Activated naive CD8-positive, alpha-beta T cell (primary cell): ENCODE data around the gene MRPL51.

Source experiments
- H3K27ac Mint-ChIP-seq: one replicate; pipeline ENCODE4 v1.8.0; 2021; ENCODE audit warnings: mixed read lengths
- H3K27me3 Mint-ChIP-seq: one replicate; pipeline ENCODE4 v1.8.0; 2021; ENCODE audit warnings: mixed read lengths
- H3K36me3 Mint-ChIP-seq: one replicate; pipeline ENCODE4 v1.8.0; 2021; ENCODE audit warnings: mixed read lengths
- H3K4me1 Mint-ChIP-seq: one replicate; pipeline ENCODE4 v1.8.0; 2021; ENCODE audit warnings: low read depth, mixed read lengths
- H3K4me3 Mint-ChIP-seq: one replicate; pipeline ENCODE4 v1.8.0; 2021; ENCODE audit warnings: mild to moderate bottlenecking, mixed read lengths
- H3K9me3 Mint-ChIP-seq: one replicate; pipeline ENCODE4 v1.8.0; 2021; ENCODE audit warnings: low read depth, mixed read lengths

The MRPL51 gene

DNA sequence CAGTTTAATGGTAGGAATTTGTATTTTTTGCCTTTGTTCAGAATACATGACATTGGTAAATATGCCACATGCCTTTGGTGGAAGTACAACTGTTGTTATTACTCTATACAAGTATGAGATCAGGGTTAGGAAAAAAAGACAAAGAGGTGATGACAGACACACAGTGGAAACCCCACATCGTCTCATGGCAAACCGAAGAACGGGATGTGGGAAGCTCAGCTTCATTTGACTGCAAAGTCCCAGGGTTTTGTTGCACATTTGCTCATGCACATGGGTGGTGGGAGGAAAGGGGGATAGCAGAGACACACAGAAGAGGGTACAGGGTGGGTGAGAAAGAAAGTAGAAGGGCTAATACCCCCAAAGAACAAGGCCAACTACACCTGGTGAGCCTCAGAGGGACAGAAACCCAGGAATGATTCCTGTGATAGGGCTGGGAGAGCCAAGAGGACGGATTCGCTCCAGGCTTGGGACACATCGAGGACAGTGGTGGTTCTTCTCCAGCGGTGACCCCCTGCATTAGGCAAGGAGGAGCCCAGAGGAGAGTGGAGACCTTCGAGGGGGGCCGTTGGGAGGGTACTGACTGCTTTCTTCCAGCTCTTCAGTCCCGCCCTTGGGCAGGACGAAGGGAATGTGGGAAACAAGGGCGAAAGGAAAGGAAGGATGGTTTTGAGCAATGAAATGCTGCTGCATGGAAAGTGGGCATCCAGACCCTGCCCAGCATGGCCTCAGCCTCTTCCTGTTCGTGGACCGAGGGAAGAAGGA is 30.6 kb downstream of the MRPL51 start:
- Mint-ChIP-seq H3K4me1 (peaks cover 95% of the 10 kb centered on the region), H3K27me3 (no peaks in the 10 kb centered on the region), H3K36me3 (peaks cover 54% of the 10 kb centered on the region), H3K9me3 (no peaks in the 10 kb centered on the region), H3K4me3 (peak overlapping the region; percentile 88), H3K27ac (peak overlapping the region; percentile 99)

- Mint-ChIP-seq H3K4me3 (peak overlapping the region; percentile 88), H3K27ac (peak overlapping the region; percentile 99), H3K9me3 (no peaks in the 10 kb centered on the region), H3K27me3 (no peaks in the 10 kb centered on the region), H3K36me3 (peaks cover 47% of the 10 kb centered on the region), H3K4me1 (peaks cover 94% of the 10 kb centered on the region)
These were observed 31.4 kb downstream of the MRPL51 start for GRCh38 chr12:6461401-6462233.

DNA sequence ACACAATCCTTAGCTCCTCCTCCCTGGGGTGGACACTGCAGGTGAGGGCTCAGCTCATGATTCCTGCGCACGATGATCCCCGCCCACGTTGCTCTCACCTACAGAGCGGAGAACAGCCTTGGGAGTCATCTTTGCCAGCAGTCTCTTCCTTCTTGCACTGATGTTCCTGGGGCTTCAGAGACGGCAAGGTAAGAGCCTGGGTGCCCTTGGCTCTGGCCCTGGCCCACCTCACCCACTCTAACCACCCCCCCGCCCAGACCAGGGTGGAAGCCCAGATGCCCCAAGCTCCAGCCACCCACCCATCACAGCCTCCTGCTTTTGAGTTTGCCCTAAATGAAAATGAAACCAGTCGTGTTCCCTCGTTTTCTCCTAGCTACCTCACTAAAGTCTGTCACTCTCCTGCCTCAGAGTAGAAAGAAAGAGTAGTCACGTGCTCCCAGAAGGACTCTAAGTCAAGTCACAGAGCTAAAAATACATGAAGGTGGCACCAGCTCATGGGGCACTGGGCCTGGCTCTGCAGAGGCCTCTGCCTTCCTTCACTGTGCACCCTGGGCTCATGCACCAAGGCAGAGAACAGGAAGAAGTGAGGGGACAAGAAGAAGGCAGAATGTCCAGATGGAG is 32.2 kb downstream of the MRPL51 start:
- H3K4me1 Mint-ChIP-seq = peaks cover 93% of the 10 kb centered on the region
- H3K9me3 Mint-ChIP-seq = no peaks in the 10 kb centered on the region
- peak overlapping the region; percentile 88 for H3K4me3 Mint-ChIP-seq
- no peaks in the 10 kb centered on the region for H3K27me3 Mint-ChIP-seq
- H3K27ac Mint-ChIP-seq = peak overlapping the region; percentile 99
- H3K36me3 Mint-ChIP-seq = peaks cover 47% of the 10 kb centered on the region

DNA sequence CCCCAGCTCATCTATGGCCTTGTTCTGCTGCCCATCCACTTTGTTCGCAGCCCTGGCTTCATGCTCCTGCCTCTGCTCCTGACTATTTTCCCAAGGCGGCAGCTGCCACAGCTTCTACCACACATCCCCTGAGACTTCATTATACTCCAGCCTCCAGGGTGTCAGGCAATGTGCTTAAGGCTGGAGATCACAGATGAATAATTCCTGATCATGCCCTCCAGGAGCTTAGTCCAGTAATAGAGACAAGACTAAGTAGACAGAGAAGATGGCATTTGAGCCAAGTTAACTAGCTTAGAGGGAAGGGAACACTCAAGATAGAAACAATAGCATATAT is 34.1 kb downstream of the MRPL51 start:
- no peaks in the 10 kb centered on the region for H3K9me3 Mint-ChIP-seq
- H3K27ac Mint-ChIP-seq = peak overlapping the region; percentile 90
- peaks cover 91% of the 10 kb centered on the region for H3K4me1 Mint-ChIP-seq
- H3K27me3 Mint-ChIP-seq = no peaks in the 10 kb centered on the region
- peak overlapping the region; percentile 64 for H3K4me3 Mint-ChIP-seq
- peaks cover 44% of the 10 kb centered on the region for H3K36me3 Mint-ChIP-seq

DNA sequence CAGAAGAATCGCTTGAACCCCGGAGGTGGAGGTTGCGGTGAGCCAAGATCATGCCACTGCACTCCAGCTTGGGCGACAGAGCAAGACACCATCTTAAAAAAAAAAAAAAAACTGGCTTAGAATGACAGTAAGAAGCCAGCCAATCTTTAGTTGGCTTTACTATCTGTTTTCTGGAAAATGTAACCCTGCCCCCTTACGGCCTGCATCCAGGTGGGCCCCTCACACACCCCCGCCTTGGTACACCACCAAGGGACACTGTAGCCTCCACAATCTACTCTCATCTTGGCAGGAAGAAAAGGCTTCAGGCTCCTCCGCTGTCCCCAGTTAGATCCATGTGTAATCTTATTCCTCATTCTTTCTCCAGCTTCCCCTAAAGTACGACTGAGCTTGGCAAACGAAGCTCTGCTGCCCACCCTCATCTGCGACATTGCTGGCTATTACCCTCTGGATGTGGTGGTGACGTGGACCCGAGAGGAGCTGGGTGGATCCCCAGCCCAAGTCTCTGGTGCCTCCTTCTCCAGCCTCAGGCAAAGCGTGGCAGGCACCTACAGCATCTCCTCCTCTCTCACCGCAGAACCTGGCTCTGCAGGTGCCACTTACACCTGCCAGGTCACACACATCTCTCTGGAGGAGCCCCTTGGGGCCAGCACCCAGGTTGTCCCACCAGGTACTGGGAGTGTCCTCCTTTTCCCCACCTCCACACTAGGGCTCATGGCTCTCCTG is 34.6 kb downstream of the MRPL51 start:
- Mint-ChIP-seq H3K27me3 (no peaks in the 10 kb centered on the region), H3K36me3 (peaks cover 43% of the 10 kb centered on the region), H3K4me3 (peak overlapping the region; percentile 64), H3K4me1 (peaks cover 89% of the 10 kb centered on the region), H3K27ac (peak overlapping the region; percentile 90), H3K9me3 (no peaks in the 10 kb centered on the region)

DNA sequence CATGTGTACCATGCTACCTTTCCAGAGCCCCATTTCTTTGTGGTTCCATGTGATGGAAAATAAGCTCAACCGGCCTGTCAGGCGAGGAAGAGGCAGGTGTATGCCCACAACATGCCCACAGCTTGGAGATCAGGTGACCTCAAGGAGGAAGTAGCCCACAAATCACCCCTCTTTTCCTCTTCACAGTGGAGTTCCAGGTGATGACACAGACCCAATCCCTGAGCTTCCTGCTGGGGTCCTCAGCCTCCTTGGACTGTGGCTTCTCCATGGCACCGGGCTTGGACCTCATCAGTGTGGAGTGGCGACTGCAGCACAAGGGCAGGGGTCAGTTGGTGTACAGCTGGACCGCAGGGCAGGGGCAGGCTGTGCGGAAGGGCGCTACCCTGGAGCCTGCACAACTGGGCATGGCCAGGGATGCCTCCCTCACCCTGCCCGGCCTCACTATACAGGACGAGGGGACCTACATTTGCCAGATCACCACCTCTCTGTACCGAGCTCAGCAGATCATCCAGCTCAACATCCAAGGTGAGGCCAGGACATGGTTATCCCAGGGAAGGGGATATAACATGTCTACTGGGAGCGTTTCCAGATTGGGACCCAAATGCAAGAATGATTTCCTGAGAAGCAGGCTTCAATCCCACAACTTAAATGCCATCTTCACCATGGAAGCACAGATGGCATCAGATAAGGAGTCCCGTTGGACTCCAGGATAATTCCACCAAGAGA is 35.7 kb downstream of the MRPL51 start:
- Mint-ChIP-seq H3K9me3 (no peaks in the 10 kb centered on the region), H3K4me1 (peaks cover 84% of the 10 kb centered on the region), H3K27ac (peak overlapping the region; percentile 90), H3K36me3 (peaks cover 38% of the 10 kb centered on the region), H3K27me3 (no peaks in the 10 kb centered on the region), H3K4me3 (peak overlapping the region; percentile 46)

DNA sequence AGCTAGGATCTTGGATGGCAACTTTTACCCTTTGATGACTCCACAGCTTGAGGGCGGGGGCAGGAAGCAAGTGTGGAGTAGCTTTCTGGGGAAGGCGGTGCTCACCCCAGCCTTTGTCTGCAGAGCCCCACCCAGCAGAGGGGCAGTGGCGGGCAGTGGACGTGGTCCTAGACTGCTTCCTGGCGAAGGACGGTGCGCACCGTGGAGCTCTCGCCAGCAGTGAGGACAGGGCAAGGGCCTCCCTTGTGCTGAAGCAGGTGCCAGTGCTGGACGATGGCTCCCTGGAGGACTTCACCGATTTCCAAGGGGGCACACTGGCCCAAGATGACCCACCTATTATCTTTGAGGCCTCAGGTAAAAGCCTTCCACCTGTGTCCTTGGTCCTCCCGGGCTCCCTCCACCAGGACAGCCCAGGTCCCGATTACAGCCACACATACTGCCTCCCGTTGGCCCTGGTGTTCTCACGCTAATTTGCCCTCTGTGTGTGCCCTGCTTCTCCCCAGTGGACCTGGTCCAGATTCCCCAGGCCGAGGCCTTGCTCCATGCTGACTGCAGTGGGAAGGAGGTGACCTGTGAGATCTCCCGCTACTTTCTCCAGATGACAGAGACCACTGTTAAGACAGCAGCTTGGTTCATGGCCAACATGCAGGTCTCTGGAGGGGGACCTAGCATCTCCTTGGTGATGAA is 40.0 kb downstream of the MRPL51 start:
- Mint-ChIP-seq H3K27ac (peak overlapping the region; percentile 99), H3K4me3 (peak overlapping the region; percentile 99), H3K9me3 (no peaks in the 10 kb centered on the region), H3K36me3 (peaks cover 17% of the 10 kb centered on the region), H3K27me3 (no peaks in the 10 kb centered on the region), H3K4me1 (peaks cover 77% of the 10 kb centered on the region)

DNA sequence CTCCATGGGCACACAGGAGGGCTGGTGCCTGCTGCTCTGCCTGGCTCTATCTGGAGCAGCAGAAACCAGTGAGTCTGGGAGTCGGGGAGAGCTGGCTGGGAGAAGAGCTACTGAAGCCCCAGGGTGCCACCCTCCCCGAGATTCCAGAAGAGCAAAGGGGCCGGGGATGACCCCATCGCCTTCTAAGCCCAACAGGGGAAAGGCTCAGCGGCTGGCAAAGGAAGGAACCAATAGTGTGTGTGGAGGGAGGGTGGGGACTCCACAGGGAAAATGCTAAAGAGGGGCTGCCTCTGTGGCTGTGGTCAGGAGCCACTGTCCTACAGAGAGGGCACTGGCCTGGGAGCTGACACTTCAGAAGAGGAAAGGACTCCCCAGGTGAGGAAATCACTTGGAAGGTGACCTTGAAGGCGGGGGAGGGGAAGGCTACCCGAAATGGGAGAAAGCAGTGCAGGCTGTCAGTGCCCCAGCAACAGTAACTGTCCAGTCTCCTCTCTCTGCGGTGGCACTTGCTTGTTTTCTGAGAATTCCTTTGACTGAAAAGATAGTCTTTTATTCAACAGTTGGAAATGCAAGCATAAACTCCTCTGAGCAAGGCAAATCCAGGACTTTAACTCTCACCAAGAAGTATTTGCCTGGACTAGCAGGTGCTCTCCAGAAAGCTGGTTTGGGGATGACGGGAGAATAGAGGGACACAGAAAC is 40.7 kb downstream of the MRPL51 start:
- H3K9me3 Mint-ChIP-seq = no peaks in the 10 kb centered on the region
- peak overlapping the region; percentile 99 for H3K4me3 Mint-ChIP-seq
- peak overlapping the region; percentile 99 for H3K27ac Mint-ChIP-seq
- H3K27me3 Mint-ChIP-seq = no peaks in the 10 kb centered on the region
- peaks cover 22% of the 10 kb centered on the region for H3K36me3 Mint-ChIP-seq
- H3K4me1 Mint-ChIP-seq = peaks cover 78% of the 10 kb centered on the region

GRCh38 chr12:6451348-6452244 is 41.5 kb downstream of the MRPL51 start, which contains the start of gene TAPBPL:
TAPBPL (plus strand) TSS chr12:6452042; CDS start chr12:6452249, 207 bp downstream.
- Mint-ChIP-seq H3K4me3 (peak within 1 kb of the TSS; percentile 99), H3K9me3 (no peaks in the 10 kb centered on the region), H3K27me3 (no peaks in the 10 kb centered on the region), H3K4me1 (peaks cover 78% of the 10 kb centered on the region), H3K27ac (peak within 1 kb of the TSS; percentile 99), H3K36me3 (peaks cover 25% of the 10 kb centered on the region)

GRCh38 chr12:6450869-6451347 is 42.2 kb downstream of the MRPL51 start:
- Mint-ChIP-seq H3K9me3 (no peaks in the 10 kb centered on the region), H3K4me3 (peak overlapping the region; percentile 99), H3K4me1 (peaks cover 77% of the 10 kb centered on the region), H3K27ac (peak overlapping the region; percentile 99), H3K27me3 (no peaks in the 10 kb centered on the region), H3K36me3 (peaks cover 26% of the 10 kb centered on the region)

DNA sequence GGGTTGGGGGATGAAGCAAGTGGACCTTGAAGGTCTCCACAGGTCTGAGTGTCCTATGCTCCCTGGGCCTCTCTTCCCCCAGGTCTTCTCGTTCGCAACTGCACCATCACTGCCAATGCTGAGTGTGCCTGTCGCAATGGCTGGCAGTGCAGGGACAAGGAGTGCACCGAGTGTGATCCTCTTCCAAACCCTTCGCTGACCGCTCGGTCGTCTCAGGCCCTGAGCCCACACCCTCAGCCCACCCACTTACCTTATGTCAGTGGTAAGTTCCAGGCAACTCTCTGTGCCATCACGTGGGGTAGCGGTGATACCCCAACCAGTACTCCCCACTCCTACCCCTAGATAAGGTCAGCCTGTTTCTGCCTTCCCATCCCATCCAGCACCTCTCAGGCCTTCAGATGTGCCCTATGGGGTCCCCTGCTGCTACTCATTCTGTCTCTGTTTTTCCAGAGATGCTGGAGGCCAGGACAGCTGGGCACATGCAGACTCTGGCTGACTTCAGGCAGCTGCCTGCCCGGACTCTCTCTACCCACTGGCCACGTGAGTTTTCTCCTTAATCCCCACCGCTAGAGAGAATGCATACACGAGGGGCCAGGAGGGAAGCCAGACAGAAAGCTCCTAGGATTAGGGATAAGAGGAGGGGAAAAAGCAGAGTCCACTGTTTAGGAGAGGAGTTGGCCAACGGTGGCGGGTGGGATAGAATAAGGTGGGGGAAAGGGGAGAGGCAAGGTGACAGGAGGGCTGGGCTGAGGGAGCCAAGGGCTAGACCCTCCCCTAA is 42.8 kb downstream of the MRPL51 start:
- Mint-ChIP-seq H3K4me1 (peaks cover 74% of the 10 kb centered on the region), H3K27ac (peak overlapping the region; percentile 99), H3K4me3 (peak overlapping the region; percentile 99), H3K27me3 (no peaks in the 10 kb centered on the region), H3K9me3 (no peaks in the 10 kb centered on the region), H3K36me3 (peaks cover 31% of the 10 kb centered on the region)
